ENCODE results near the gene TTC7B.

- TF ChIP-seq EZH2phosphoT487 (IDR thresholded peaks at IDR 0.05; ENCODE audit: insufficient read depth, low read depth) (no peak), EZH2 (IDR thresholded peaks at IDR 0.05; ENCODE audit: insufficient read depth, poor library complexity, severe bottlenecking) (no peak)
Measured at GRCh38 chr14:90756755-90757345, 59.4 kb downstream of the TTC7B start.
